Activated T-cell treated with anti-CD3 and anti-CD28 coated beads, Interleukin-2, amount 50 U/mL, for 4 hours (primary cell): ENCODE measurements around the gene VIM. TPM values are rescaled to one million over a fixed set of nuclear protein-coding genes. Genes with fewer than 3 reads are reported as not detected.

ENCODE experiments used
- ATAC-seq, 2 donors: fragments of 200-7000 bp; cut with Tn5 transposase; one replicate each; pipeline ENCODE4 v1.10.0; 2021
- DNase-seq: peaks from one replicate; pipeline ENCODE4 v3.0.0-alpha.2; 2020
- H3K27me3 Mint-ChIP-seq: one replicate; pipeline ENCODE4 v1.8.0; 2021; ENCODE audit warnings: low read depth, mixed read lengths
- H3K36me3 Mint-ChIP-seq: one replicate; pipeline ENCODE4 v1.8.0; 2022; ENCODE audit warnings: mixed read lengths; ENCODE audit not compliant: insufficient read depth
- H3K4me1 Mint-ChIP-seq: one replicate; pipeline ENCODE4 v1.8.0; 2021; ENCODE audit warnings: low read depth, mixed read lengths
- H3K4me3 Mint-ChIP-seq: one replicate; pipeline ENCODE4 v1.8.0; 2021; ENCODE audit warnings: mild to moderate bottlenecking, moderate library complexity, mixed read lengths
- H3K9me3 Mint-ChIP-seq: one replicate; pipeline ENCODE4 v1.8.0; 2021; ENCODE audit warnings: mixed read lengths
- total RNA-seq, 3 donors: library from RNA; stranded (reverse); gene quantifications; one replicate each; pipeline ENCODE4 v1.2.1, GENCODE V29; 2021

Gene VIM
- total RNA-seq, 3 donors from 2014 or later: 113 to 192 (median 123) TPM

- ATAC-seq (peak; percentile 69 to 84), DNase-seq (no peak)
- no peaks in the 10 kb centered on the region for H3K9me3 Mint-ChIP-seq
Observed at GRCh38 chr10:17273403-17273802, 45.4 kb downstream of the VIM start.

GRCh38 chr10:17276756-17277424 lies 48.8 kb downstream of the VIM start:
- H3K4me3 Mint-ChIP-seq: no peak overlapping the region

More at GRCh38 chr10:17273403-17273802, 45.4 kb downstream of the VIM start:
- Mint-ChIP-seq H3K27me3 (peaks cover 9% of the 10 kb centered on the region), H3K4me1 (no peaks in the 10 kb centered on the region), H3K4me3 (no peak overlapping the region), H3K36me3 (no peaks in the 10 kb centered on the region)

DNA sequence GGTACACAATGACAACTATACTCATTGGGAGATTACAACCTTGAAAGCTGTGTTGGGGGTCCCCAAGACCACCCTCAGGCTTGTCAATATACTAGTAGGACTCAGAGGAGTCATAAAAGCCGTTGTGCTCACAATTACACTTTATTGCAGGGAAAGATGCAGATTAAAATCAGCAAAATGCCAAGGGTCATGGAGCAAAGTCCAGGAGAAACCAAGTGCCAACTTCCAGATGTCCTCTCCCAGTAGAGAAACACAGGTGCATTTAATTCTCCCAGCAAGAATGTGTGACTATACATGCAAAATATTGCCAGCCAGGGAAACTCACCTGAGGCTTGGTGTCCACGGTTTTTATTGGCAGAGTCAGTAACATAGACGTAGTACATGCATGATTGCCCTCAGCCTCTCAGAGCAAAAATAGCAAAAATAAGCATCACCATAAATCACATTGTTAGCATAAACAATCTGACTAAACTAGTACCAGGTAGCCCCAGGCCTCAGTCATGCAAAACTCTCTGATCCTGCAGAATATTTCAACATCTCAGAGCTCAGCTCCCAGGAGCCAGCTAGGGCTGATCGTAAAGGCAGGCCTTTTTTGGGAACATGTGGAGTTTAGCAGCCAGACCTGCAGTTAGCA lies 50.7 kb downstream of the VIM start:
- peaks cover 10% of the 10 kb centered on the region for H3K27me3 Mint-ChIP-seq
- peaks cover 3% of the 10 kb centered on the region for H3K36me3 Mint-ChIP-seq
- H3K4me3 Mint-ChIP-seq: no peak overlapping the region
- no peaks in the 10 kb centered on the region for H3K4me1 Mint-ChIP-seq
- peaks cover 17% of the 10 kb centered on the region for H3K9me3 Mint-ChIP-seq
- no peak for DNase-seq
- no peak for ATAC-seq

More at GRCh38 chr10:17276756-17277424, 48.8 kb downstream of the VIM start:
- Mint-ChIP-seq H3K36me3 (peaks cover 3% of the 10 kb centered on the region), H3K4me1 (no peaks in the 10 kb centered on the region), H3K27me3 (peaks cover 8% of the 10 kb centered on the region), H3K9me3 (peaks cover 11% of the 10 kb centered on the region)
- ATAC-seq: no peak
- no peak for DNase-seq

DNA sequence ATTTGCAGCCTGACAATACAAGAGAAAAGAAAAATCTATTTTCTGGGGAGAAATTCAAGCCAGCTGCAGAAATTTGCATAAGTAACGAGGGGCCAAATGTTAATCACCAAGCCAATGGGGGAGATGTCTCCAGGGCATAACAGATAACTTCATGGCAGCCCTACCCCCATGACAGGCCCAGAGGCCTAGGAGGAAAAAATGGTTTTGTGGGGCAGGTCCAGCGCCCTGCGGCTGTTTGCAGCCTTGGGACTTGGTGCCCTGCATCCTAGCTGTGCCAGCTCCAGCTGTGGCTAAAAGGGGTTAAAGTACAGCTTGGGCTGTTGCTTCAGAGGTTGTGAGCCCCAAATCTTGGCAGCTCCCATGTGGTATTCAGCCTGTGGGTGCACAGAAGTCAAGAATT lies 54.3 kb downstream of the VIM start:
- peaks cover 9% of the 10 kb centered on the region for H3K27me3 Mint-ChIP-seq
- H3K4me3 Mint-ChIP-seq: no peak overlapping the region
- DNase-seq: no peak
- peaks cover 18% of the 10 kb centered on the region for H3K9me3 Mint-ChIP-seq
- H3K4me1 Mint-ChIP-seq: no peaks in the 10 kb centered on the region
- no peak for ATAC-seq
- H3K36me3 Mint-ChIP-seq: peaks cover 3% of the 10 kb centered on the region

DNA sequence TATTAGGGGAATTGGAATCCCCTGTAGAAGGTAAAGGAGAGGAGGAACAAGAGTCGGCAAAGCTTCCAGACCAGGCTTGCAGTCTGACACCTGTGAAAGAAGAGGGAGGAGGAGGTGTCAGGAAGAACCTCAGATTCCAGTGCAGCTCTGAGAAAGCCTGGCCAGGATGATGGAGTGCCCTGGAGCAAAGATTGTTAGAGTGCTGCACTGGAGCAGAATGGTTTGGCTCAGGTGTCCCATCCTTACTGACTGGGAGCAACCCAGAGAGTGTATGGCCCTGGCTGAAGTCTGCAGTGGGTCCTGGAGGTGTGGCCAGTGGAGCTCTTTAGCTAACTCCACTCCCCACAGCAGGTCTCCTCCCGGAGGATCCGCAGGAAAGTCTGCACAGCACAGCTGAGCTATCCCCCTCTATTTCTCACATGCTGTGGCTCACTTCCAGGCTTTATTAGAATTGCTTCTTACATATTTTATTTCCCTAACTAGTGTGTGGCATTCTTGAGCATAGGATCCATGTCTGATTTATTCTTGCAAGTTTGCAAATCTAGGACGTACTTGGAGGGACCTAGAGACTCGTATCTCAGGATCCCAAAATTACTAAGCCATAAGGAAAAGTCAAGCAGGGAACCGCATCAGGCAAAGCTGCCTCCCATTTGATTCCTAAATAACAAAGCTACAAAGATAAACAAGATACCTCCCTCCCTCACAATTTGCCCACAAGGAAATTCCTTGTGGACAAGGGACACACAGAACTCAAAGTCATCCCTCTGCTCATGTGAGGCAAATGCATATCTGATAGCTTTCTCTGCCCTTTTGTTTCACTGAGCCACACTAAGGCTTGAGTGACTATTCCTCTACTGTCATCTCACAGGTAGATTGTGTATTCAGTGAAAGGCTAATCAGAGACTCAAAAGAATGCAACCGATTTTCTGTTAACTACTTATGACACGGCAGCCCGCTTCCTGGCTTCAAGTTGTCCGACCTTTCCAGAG lies 58.8 kb downstream of the VIM start:
- Mint-ChIP-seq H3K27me3 (peaks cover 31% of the 10 kb centered on the region), H3K9me3 (peaks cover 7% of the 10 kb centered on the region), H3K36me3 (peaks cover under 1% of the 10 kb centered on the region), H3K4me3 (no peak overlapping the region), H3K4me1 (peaks cover 9% of the 10 kb centered on the region)
- ATAC-seq (no peak), DNase-seq (no peak)

Other genes with a start within 250 kb of the VIM start
- under 1 TPM; 0.14 to 0.26 (median 0.25) TPM for gene CUBN, start 98.4 kb upstream of the VIM start, total RNA-seq
- 10 to 100 TPM in 2 of 3 donors, 1 to 10 TPM in 1; 9.1 to 12.1 (median 10.9) TPM for gene TRDMT1, start 26.6 kb upstream of the VIM start, total RNA-seq
- gene ST8SIA6, start 226.4 kb downstream of the VIM start, total RNA-seq: under 1 TPM in 1 of 3 donors, not detected in 2; 0.33 TPM